GM23338 (cell line): ENCODE data around the gene SART3. TPM values are rescaled to one million over a fixed set of nuclear protein-coding genes. Genes with fewer than 3 reads are reported as not detected.

ENCODE experiments used
- ATAC-seq: fragments of 200-7000 bp; cut with Tn5 transposase; 3 replicates; pipeline ENCODE4 v1.9.1; 2020
- DNase-seq: peaks from one replicate; pipeline ENCODE4 v3.0.0-alpha.2; 2015; ENCODE audit warnings: low spot score
- H2AFZ ChIP-seq: fragments of 200-600 bp; sonication (generic); 2 replicates; pipeline ENCODE4 v1.8.0; 2016; ENCODE audit warnings: antibody characterized with exemption, mild to moderate bottlenecking, moderate library complexity
- H3F3A ChIP-seq: fragments of 200-600 bp; sonication (generic); replicated peaks from 2 replicates; pipeline ENCODE4 v1.8.0; 2017; ENCODE audit warnings: antibody characterized with exemption, mixed run types, low read depth
- H3K27ac ChIP-seq: fragments of 200-600 bp; sonication (generic); 2 replicates; pipeline ENCODE4 v1.6.1; 2016; ENCODE audit warnings: low read depth
- H3K27me3 ChIP-seq: fragments of 200-600 bp; sonication (generic); 2 replicates; pipeline ENCODE4 v1.8.0; 2016; ENCODE audit warnings: mild to moderate bottlenecking, mixed run types, moderate library complexity; ENCODE audit not compliant: insufficient read depth
- H3K36me3 ChIP-seq: fragments of 200-600 bp; sonication (generic); 2 replicates; pipeline ENCODE4 v1.8.0; 2016; ENCODE audit warnings: mild to moderate bottlenecking; ENCODE audit not compliant: insufficient read depth
- H3K4me1 ChIP-seq: fragments of 200-600 bp; sonication (generic); 2 replicates; pipeline ENCODE4 v1.8.0; 2016; ENCODE audit warnings: mild to moderate bottlenecking, moderate library complexity; ENCODE audit not compliant: insufficient read depth
- H3K4me2 ChIP-seq: fragments of 200-600 bp; sonication (generic); 2 replicates; pipeline ENCODE4 v1.7.1; 2017; ENCODE audit warnings: mixed run types
- H3K4me3 ChIP-seq: fragments of 200-600 bp; sonication (generic); 2 replicates; pipeline ENCODE4 v1.6.1; 2016; ENCODE audit warnings: mixed run types
- H3K79me2 ChIP-seq: fragments of 200-600 bp; sonication (generic); replicated peaks from 2 replicates; pipeline ENCODE4 v1.8.0; 2017; ENCODE audit warnings: mild to moderate bottlenecking; ENCODE audit not compliant: insufficient read depth
- H3K9me2 ChIP-seq: fragments of 200-600 bp; sonication (generic); 2 replicates; pipeline ENCODE4 v1.8.0; 2017; ENCODE audit not compliant: insufficient read depth
- H4K20me1 ChIP-seq: fragments of 200-600 bp; sonication (generic); replicated peaks from 2 replicates; pipeline ENCODE4 v1.8.0; 2017; ENCODE audit warnings: mild to moderate bottlenecking; ENCODE audit not compliant: insufficient read depth
- H3K27ac Mint-ChIP-seq: 2 replicates; pipeline ENCODE4 v1.8.0; 2020; ENCODE audit warnings: inconsistent platforms, mild to moderate bottlenecking, moderate library complexity, mixed read lengths
- H3K27me3 Mint-ChIP-seq: 3 replicates; pipeline ENCODE4 v1.8.0; 2022; ENCODE audit warnings: low read depth, mild to moderate bottlenecking, moderate library complexity, mixed read lengths, inconsistent platforms; ENCODE audit not compliant: insufficient read depth, poor library complexity
- H3K36me3 Mint-ChIP-seq: 3 replicates; pipeline ENCODE4 v1.8.0; 2021; ENCODE audit warnings: low read depth, mild to moderate bottlenecking, inconsistent platforms, moderate library complexity, mixed read lengths
- H3K4me1 Mint-ChIP-seq: 3 replicates; pipeline ENCODE4 v1.8.0; 2020; ENCODE audit warnings: mild to moderate bottlenecking, inconsistent platforms, mixed read lengths
- H3K4me3 Mint-ChIP-seq: 3 replicates; pipeline ENCODE4 v1.8.0; 2021; ENCODE audit warnings: moderate library complexity, mild to moderate bottlenecking, inconsistent platforms, mixed read lengths
- H3K9me3 Mint-ChIP-seq: 3 replicates; pipeline ENCODE4 v1.8.0; 2020; ENCODE audit warnings: moderate library complexity, mild to moderate bottlenecking, inconsistent platforms, mixed read lengths
- CREB1 ChIP-seq: fragments of 250-450 bp; sonication (Bioruptor Pico); IDR thresholded peaks from 2 replicates; pipeline ENCODE4 v1.5.0; 2020; ENCODE audit warnings: low read depth, mild to moderate bottlenecking, moderate library complexity
- EZH2 ChIP-seq: fragments of 200-600 bp; sonication (generic); IDR thresholded peaks from one replicate; pipeline ENCODE4 v1.8.0; 2017; ENCODE audit warnings: antibody characterized with exemption, mild to moderate bottlenecking, low read depth; ENCODE audit not compliant: unreplicated experiment
- EZH2phosphoT487 ChIP-seq: fragments of 200-600 bp; sonication (generic); IDR thresholded peaks from one replicate; pipeline ENCODE4 v1.8.1; 2018; ENCODE audit warnings: antibody characterized with exemption; ENCODE audit not compliant: unreplicated experiment
- JUNB ChIP-seq: IDR thresholded peaks from one replicate; pipeline ENCODE4 v1.6.1; 2016; ENCODE audit warnings: antibody characterized with exemption; ENCODE audit not compliant: unreplicated experiment
- NANOG ChIP-seq: IDR thresholded peaks from 2 replicates; pipeline ENCODE4 v1.6.1; 2016; ENCODE audit warnings: antibody characterized with exemption, borderline replicate concordance
- STAT1 ChIP-seq: IDR thresholded peaks from one replicate; pipeline ENCODE4 v1.6.1; 2016; ENCODE audit warnings: antibody characterized with exemption; ENCODE audit not compliant: unreplicated experiment
- ZNF114 ChIP-seq: fragments of 250-450 bp; sonication (Bioruptor Pico); IDR thresholded peaks from 2 replicates; pipeline ENCODE4 v1.5.0; 2020; ENCODE audit warnings: mild to moderate bottlenecking, moderate library complexity
- ZNF331 ChIP-seq: fragments of 250-450 bp; sonication (Bioruptor Pico); IDR thresholded peaks from 2 replicates; pipeline ENCODE4 v1.5.0; 2020; ENCODE audit warnings: low read depth, mild to moderate bottlenecking, moderate library complexity
- polyA plus RNA-seq: library from polyadenylated mRNA; unstranded; fragments of >200 nt; fragmentation: Nextera tagmentation; extraction: Ambion mirVana; gene quantifications from 2 replicates; pipeline ENCODE4 v1.2.1, GENCODE V29; 2016
- total RNA-seq: library from RNA; depleted of rRNA; stranded (reverse); fragments of >200 nt; shearing (Covaris generic); gene quantifications from 2 replicates; pipeline ENCODE4 v1.2.3, GENCODE V29; 2014
- TF ChIP-seq, protein P1 (sequence below): IDR thresholded peaks from one replicate; pipeline ENCODE4 v1.6.1; 2018; ENCODE audit warnings: antibody characterized with exemption; ENCODE audit not compliant: unreplicated experiment
- TF ChIP-seq, protein P2 (sequence below), 2 experiments: fragments of 200-600 bp in 1 of 2; sonication (generic) in 1 of 2; conservative IDR thresholded peaks; 2 replicates each; pipeline versions ENCODE4 v1.5.1 to v1.6.1; 2016 to 2017; ENCODE audit warnings: antibody characterized with exemption in 2 of 2, low read depth in 2 of 2, mild to moderate bottlenecking in 2 of 2, moderate library complexity in 1 of 2

SART3 gene
- total and polyA plus RNA-seq, 2 experiments from 2014 or later = 49.8 to 112 TPM

GRCh38 chr12:108594960-108595710, 34.2 kb upstream of the SART3 start:
- H4K20me1 ChIP-seq = no peaks in the 10 kb centered on the region
- H3K9me3 Mint-ChIP-seq = no peaks in the 10 kb centered on the region
- H3K4me1 Mint-ChIP-seq = peaks cover 10% of the 10 kb centered on the region
- H3K27me3 Mint-ChIP-seq = peaks cover 2% of the 10 kb centered on the region
- H3K4me2 ChIP-seq = no peak overlapping the region
- no peaks in the 10 kb centered on the region for H3K27me3 ChIP-seq
- H3K4me3 ChIP-seq = no peak overlapping the region
- H3K27ac ChIP-seq = no peak overlapping the region
- H3K4me1 ChIP-seq = no peaks in the 10 kb centered on the region; the same call in 1 of the 2 replicates
- no peaks in the 10 kb centered on the region for H3K36me3 Mint-ChIP-seq
- no peak overlapping the region for H2AFZ ChIP-seq
- H3K27ac Mint-ChIP-seq = no peak overlapping the region
- no peaks in the 10 kb centered on the region for H3K79me2 ChIP-seq
- H3K36me3 ChIP-seq = no peaks in the 10 kb centered on the region
- H3K9me2 ChIP-seq = no peaks in the 10 kb centered on the region
- no peaks in the 10 kb centered on the region for H3F3A ChIP-seq
- no peak for DNase-seq
- no peak for ATAC-seq
- no peak overlapping the region for H3K4me3 Mint-ChIP-seq
- TF ChIP-seq EZH2 = no peak

DNA sequence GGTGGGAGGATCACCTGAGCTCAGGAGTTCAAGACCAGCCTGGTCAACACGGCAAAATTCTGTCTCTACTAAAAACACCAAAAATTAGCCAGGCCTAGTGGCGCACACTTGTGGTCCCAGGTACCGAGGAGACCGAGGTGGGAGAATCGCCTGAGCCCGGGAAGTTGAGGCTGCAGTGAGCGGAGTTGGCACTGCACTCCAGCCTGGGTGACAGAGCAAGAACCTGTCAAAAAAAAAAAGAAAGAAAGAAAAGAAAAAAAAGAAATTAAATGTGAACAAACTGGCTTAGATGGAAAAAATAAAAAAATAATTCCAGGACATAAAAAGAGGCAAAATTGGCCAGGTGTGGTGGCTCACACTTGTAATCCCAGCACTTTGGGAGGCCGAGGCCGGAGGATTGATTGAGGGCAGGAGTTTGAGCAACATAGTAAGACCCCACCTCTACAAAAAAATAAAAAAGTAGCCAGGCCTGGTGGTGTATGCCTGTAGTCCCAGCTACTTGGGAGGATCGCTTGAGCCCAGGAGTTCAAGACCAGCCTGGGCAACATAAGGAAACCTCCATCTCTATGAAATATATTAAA, 33.4 kb upstream of the SART3 start:
- Mint-ChIP-seq H3K9me3 (no peaks in the 10 kb centered on the region), H3K4me1 (peaks cover 16% of the 10 kb centered on the region), H3K4me3 (no peak overlapping the region), H3K27me3 (peaks cover 4% of the 10 kb centered on the region), H3K36me3 (no peaks in the 10 kb centered on the region), H3K27ac (no peak overlapping the region)
- no peak overlapping the region for H2AFZ ChIP-seq
- no peaks in the 10 kb centered on the region; the same call in 1 of the 2 replicates for H3K4me1 ChIP-seq
- ATAC-seq (no peak), DNase-seq (no peak)
- H3K36me3 ChIP-seq = no peaks in the 10 kb centered on the region
- H3K4me3 ChIP-seq = no peak overlapping the region
- H3K79me2 ChIP-seq = no peaks in the 10 kb centered on the region
- H3K27ac ChIP-seq = no peak overlapping the region
- no peak overlapping the region for H3K4me2 ChIP-seq
- H4K20me1 ChIP-seq = no peaks in the 10 kb centered on the region
- H3K9me2 ChIP-seq = no peaks in the 10 kb centered on the region
- H3F3A ChIP-seq = no peaks in the 10 kb centered on the region
- H3K27me3 ChIP-seq = no peaks in the 10 kb centered on the region
- TF ChIP-seq CREB1 = no peak
- TF ChIP-seq, protein P1, sequence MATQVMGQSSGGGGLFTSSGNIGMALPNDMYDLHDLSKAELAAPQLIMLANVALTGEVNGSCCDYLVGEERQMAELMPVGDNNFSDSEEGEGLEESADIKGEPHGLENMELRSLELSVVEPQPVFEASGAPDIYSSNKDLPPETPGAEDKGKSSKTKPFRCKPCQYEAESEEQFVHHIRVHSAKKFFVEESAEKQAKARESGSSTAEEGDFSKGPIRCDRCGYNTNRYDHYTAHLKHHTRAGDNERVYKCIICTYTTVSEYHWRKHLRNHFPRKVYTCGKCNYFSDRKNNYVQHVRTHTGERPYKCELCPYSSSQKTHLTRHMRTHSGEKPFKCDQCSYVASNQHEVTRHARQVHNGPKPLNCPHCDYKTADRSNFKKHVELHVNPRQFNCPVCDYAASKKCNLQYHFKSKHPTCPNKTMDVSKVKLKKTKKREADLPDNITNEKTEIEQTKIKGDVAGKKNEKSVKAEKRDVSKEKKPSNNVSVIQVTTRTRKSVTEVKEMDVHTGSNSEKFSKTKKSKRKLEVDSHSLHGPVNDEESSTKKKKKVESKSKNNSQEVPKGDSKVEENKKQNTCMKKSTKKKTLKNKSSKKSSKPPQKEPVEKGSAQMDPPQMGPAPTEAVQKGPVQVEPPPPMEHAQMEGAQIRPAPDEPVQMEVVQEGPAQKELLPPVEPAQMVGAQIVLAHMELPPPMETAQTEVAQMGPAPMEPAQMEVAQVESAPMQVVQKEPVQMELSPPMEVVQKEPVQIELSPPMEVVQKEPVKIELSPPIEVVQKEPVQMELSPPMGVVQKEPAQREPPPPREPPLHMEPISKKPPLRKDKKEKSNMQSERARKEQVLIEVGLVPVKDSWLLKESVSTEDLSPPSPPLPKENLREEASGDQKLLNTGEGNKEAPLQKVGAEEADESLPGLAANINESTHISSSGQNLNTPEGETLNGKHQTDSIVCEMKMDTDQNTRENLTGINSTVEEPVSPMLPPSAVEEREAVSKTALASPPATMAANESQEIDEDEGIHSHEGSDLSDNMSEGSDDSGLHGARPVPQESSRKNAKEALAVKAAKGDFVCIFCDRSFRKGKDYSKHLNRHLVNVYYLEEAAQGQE = no peak
- no peak for TF ChIP-seq ZNF331 (CRISPR knock-in tag)
- no peak for TF ChIP-seq ZNF114 (CRISPR knock-in tag)
- no peak for TF ChIP-seq EZH2
- no peak for TF ChIP-seq EZH2phosphoT487
- TF ChIP-seq JUNB = no peak
- TF ChIP-seq NANOG = no peak
- TF ChIP-seq, protein P2, sequence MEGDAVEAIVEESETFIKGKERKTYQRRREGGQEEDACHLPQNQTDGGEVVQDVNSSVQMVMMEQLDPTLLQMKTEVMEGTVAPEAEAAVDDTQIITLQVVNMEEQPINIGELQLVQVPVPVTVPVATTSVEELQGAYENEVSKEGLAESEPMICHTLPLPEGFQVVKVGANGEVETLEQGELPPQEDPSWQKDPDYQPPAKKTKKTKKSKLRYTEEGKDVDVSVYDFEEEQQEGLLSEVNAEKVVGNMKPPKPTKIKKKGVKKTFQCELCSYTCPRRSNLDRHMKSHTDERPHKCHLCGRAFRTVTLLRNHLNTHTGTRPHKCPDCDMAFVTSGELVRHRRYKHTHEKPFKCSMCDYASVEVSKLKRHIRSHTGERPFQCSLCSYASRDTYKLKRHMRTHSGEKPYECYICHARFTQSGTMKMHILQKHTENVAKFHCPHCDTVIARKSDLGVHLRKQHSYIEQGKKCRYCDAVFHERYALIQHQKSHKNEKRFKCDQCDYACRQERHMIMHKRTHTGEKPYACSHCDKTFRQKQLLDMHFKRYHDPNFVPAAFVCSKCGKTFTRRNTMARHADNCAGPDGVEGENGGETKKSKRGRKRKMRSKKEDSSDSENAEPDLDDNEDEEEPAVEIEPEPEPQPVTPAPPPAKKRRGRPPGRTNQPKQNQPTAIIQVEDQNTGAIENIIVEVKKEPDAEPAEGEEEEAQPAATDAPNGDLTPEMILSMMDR (conservative IDR thresholded peaks at IDR 0.05; ENCODE audit: low read depth in 2 of 2) = no peak
- no peak for TF ChIP-seq STAT1
